NOMO-1 treated with DMSO at 0.1 percent for 48 hours (cell line): ENCODE results near the gene CTSC.

Experiments used
- DNase-seq: peaks from one replicate; lab custom pipeline; 2025; ENCODE audit not compliant: unreplicated experiment; lab: John Stamatoyannopoulos, UW

CTSC gene

DNA sequence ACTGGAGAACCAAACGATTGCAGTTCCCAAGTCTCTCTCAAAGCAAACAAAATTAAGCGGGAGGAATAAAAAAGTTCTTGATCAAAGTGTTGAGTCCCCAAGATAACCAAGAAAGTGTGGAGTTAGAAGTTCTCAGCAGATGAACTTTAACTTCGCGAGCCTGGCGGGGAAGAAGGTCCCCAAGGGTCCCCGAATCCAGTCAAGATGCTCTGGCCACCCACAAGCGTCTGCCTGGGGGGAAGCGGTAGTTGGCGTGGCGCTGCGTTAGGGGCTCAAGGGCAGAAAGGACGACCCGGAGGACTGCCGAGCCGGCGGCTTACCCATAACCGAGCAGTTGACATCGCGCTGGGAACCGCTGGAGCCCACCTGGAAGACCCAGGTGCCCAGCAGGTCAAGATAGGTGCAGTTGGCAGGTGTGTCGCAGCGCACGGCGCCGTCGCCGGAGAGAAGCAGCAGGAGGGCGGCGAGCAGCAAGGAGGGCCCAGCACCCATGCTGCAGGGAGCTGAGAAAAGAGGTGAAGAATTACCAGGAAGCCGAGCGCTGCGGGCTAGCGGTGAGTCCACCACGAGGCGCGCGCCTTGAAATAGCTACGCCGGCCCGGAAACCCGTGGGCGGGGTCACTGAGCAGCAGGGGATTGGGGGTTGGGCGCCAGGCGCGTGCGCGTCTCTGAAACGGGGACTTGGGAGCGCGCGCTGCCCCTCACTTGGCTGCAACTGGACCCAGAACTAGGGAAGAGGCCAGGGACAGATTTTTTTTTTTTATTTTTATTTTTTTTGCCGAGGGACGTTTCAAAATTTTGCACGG, at the start of gene CTSC:
CTSC (minus strand) TSS at position 556 of the 806 bp plus-strand sequence; CDS start at position 492, 64 bp downstream.
- DNase-seq = peak; percentile 87

GRCh38 chr11:88384669-88385005, 47.1 kb upstream of the CTSC start:
- DNase-seq = no peak

DNA sequence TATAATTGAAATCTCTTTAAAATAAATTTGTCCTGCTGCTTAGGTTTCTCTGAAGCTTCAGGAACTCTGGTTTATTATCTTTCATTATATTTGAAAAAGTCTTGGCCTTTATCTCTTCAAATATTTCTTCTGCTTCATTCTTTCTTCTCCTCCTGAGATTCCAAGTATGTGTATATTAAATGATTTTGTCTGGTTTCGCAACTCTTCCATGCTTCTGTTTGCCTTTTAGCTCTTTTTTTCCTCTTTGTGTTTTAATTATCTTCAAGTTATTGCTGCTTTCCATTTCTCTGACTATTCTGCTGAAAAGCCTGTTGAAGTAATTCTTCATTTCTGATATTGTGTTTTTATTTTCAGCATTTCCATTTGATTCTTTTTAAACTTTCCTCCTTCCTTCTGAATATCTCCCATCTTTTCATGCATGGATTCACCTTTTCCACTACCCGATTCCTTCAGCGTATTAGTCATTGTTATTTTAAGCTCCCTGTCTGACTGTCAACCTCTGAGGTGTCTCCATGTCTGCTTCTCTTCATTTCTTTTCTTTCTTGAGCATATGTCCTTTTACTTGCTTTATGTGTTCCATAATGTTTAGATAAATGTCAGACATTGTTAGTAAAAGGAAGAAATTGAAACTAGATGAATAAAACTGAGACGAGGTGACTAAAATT, 46.6 kb upstream of the CTSC start:
- no peak for DNase-seq

GRCh38 chr11:88383447-88383846, 45.9 kb upstream of the CTSC start:
- no peak for DNase-seq

DNA sequence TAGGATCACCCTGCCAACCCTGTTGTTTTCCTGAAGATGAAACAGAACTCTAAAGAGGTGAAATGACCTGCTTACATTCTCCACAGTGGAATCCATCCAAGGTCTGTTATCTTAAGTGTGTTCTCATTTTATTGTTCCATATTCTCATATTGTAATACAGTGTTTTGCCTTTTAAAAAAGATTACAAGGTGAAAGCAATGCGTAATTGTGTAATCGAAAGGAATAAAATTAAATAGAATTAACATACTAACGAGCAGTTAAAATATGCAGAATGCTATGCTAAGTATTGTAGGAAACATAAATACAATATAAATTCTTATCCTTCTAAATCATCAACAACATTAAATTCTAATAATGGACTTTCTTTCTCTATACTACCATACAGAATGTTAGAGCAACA, 41.6 kb upstream of the CTSC start:
- no peak for DNase-seq

DNA sequence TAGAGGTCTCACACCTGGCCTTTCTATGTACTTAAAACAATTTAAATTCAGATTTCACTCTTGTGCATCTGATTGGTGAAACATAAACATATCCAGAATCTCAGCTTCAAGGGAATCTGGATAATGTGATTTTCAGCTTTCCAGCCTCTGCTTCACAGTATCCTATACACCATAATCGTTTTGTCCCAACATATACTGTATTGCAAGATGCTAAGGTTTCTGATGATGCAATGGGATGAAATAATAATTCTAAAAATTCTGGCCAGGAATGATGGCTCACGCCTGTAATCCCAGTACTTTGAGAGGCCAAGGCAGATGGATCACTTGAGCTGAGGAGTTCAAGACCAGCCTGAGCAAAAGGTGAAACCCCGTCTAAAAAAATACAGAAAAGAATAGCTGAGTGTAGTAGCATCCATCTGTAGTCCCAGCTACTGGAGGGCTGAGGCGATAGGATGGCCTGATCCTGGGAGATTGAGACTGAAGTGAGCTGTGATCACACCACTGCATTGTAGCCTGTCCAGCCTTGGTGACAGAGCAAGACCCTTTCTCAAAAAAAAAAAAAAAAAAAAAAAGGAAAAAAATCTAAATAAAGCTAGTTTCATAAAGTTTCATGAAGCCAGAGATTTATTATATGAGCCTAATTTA, 41.0 kb upstream of the CTSC start:
- no peak for DNase-seq

- no peak for DNase-seq
Measured at GRCh38 chr11:88377646-88378045, 40.1 kb upstream of the CTSC start.

GRCh38 chr11:88377144-88377543, 39.6 kb upstream of the CTSC start:
- DNase-seq = no peak

GRCh38 chr11:88375927-88376470, 38.5 kb upstream of the CTSC start:
- DNase-seq = no peak

GRCh38 chr11:88370782-88371181, 33.2 kb upstream of the CTSC start:
- no peak for DNase-seq

- no peak for DNase-seq
Measured at GRCh38 chr11:88367310-88367709, 29.8 kb upstream of the CTSC start.

GRCh38 chr11:88363648-88364065, 26.1 kb upstream of the CTSC start:
- DNase-seq = peak; percentile 86

GRCh38 chr11:88363004-88363403, 25.5 kb upstream of the CTSC start:
- no peak for DNase-seq

DNA sequence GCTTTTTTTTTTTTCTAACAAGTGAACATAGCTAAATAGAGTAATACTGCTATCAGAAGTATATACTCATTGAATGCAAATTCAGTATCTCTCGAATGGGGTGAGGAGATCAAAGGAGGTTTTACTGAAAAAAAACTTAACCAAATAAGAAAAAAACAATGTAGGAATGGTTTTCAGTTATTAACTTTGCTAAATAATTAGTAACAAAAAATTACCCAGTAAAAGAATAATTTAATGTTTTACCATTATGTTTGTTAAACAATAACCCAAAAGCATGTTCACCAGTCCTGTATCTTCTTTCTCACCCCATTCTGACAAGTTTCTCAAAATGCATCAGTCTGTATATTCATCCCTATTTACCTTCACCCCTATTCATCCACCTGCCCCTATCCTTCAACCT, 22.6 kb upstream of the CTSC start:
- no peak for DNase-seq

- DNase-seq = peak; percentile 62
Measured at GRCh38 chr11:88359541-88359940, 22.0 kb upstream of the CTSC start.

DNA sequence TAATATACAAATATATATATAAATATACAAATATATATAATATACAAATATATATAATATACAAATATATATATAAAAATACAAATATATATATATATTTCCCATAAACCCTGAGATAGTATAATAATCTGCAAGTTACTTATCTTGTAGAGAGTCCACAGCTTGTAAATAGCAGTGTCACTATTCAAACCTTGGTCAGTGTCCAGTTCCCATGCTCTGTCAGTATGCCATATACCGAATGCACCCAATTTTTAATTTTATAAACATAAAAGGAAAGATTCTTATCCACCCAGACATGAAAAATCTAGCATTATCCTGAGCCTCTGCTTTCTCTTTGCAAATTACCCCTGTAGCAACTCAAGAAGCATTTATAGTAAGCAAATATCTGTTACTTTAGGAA, 21.6 kb upstream of the CTSC start:
- DNase-seq = no peak

DNA sequence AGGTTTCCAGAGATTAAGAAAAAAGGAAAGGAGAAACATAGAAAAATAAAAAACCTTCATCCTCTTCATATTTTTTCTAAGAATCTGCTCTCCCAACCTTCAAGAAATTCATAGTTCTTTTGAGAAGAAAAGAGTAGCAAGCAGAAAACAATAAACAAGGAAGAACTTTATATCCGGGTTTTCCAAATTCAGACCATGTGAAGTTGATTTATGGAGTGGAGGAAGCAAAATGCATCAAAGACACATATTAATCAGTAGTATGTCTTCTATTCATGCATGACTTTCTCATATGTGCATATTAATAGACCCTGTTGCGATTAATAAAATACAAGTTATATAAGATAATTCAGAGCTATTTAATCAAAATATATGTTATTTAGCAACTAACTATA, 20.5 kb upstream of the CTSC start:
- no peak for DNase-seq

DNA sequence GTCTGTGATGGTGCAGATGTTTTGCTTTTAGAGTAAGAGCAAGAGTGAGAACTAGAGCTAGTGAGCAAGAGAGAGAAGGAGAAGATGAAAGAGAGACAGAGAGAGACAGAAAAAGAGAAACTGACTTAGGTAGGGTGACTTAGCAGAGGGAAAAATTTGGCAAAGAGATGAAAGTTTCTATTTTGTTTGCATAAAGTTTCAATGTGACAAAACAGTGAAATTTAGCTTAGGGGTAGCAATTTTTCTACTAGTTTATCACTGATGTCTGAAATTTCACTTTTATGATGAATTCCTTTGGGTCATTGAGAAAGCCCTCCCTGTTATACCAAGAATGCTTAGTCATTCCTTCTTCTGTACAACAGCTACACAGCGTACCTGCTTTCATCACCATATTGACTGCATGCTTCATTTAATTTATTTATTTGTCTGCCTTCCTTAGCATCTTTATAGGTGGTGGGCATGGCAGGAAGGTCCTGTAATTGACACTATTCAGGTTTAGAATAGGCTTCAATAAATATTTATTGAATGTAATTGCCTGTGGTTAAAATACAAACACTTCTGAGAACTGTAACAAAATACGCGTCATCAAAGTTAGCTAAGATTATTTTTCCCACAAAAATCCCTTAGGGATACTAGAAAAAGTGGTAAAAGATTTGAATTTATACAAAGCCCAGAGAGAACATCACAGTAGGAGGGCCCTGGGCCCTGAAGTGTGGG, 19.9 kb upstream of the CTSC start:
- no peak for DNase-seq

GRCh38 chr11:88355887-88356286, 18.4 kb upstream of the CTSC start:
- peak; percentile 13 for DNase-seq

- DNase-seq = peak; percentile 86
Measured at GRCh38 chr11:88354912-88355311, 17.4 kb upstream of the CTSC start.

GRCh38 chr11:88353835-88354496, 16.4 kb upstream of the CTSC start:
- peak; percentile 64 for DNase-seq
